ENCODE measurements around the gene MRPL14.
A peak's percentile ranks its signal among the peaks of the same experiment; 100 is the strongest.

The MRPL14 gene

DNA sequence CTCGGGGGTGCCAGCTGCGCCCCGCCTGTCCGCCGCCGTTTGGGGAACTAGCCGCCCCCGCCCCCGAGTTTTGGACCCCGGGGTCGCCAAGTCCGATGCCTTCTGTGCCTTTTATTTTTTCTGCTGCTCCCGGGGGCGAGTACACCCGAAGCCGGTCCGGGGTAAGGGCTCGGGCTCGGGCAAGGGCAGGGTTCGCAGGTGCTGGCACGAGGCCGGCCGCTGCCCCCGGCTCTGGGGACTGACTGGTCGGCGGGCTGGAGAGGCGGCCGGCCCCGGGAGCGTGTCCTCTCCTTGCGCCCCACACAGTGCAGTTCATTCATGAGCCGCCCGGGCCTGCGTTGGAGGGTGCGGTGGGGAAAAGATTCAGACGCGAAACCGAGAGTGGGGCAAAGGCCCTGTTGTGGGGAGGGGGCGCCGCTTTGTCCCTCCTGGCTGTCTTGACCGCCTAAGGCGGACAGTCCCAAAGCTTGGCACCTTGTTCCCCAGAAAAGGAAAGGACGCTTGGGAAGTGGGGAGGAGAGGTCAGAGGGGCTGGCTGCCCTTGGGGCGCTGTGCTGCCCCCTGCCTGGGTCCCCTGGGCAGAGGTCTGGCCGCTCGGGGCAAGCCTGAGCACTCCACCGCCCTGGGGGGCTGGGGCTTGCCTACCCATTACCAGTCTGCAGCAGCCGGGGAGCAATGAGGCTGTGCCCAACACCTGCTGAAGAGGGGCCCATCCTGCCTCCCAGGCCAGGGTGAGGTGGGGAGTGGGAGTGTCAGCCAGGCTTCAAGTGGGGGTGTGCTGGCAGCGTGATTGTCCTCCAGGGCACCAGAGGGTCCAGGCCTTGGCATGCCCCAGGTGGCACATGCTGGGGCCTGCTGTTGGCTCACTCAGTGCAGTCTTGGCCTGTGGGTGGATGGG, 1.0 kb upstream of the MRPL14 start:
- H3K27me3 ChIP-seq (replicated peaks; ENCODE audit: control insufficient read depth, insufficient read depth, low read length): no peaks in the 10 kb centered on the region
- peak overlapping the region; percentile 85 for H3K4me3 ChIP-seq (replicated peaks; ENCODE audit: low read depth, low read length)
- TF ChIP-seq, protein P1, sequence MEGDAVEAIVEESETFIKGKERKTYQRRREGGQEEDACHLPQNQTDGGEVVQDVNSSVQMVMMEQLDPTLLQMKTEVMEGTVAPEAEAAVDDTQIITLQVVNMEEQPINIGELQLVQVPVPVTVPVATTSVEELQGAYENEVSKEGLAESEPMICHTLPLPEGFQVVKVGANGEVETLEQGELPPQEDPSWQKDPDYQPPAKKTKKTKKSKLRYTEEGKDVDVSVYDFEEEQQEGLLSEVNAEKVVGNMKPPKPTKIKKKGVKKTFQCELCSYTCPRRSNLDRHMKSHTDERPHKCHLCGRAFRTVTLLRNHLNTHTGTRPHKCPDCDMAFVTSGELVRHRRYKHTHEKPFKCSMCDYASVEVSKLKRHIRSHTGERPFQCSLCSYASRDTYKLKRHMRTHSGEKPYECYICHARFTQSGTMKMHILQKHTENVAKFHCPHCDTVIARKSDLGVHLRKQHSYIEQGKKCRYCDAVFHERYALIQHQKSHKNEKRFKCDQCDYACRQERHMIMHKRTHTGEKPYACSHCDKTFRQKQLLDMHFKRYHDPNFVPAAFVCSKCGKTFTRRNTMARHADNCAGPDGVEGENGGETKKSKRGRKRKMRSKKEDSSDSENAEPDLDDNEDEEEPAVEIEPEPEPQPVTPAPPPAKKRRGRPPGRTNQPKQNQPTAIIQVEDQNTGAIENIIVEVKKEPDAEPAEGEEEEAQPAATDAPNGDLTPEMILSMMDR (IDR thresholded peaks at IDR 0.05; ENCODE audit: insufficient read depth, low read length, poor library complexity, severe bottlenecking): peak; percentile 17
- H3K36me3 ChIP-seq (ENCODE audit: control insufficient read depth, insufficient read depth, low read length): no peaks in the 10 kb centered on the region
- peak; percentile 44 for DNase-seq (ENCODE audit: extremely low read depth, insufficient read length)

DNA sequence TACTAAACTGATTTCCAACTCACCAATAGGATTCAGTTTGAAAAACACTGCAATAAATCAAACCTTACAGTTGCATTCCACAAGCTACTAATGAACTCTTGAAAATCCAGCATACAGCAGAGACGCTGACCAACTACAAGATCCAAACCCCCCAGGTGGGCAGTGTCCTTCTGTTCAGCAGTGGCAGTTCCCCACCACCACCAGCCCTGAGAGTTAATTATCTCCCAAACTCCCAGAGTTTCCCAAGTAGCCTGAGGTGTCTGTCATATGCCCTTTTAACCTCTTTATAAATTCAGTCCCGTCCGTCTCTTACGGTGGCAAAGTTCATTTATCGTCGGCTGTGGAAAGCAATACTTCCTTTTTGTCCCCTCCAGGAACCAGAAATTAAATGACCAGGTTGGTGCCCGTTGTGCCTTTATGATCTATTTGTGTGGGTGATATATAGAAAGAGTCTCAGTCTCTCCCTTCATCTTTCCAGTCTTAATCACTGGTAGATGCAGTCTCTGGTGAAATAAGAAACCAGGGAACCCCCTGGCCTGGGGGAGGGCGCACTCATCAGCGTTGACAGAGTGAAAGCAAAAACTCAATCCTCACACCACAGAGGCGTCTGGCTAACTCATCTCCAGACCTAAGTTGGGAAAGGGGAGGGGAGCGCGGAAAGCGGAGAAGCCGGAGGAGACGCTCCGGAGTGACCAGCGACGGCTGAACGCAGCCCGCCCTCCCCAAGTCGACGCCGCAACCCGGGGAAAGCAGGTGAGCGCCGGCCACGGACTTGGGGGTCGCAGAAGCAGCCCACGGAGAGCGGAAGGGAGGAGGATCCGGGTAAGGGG, 717 bp downstream of the MRPL14 start:
- TF ChIP-seq, protein P1 (IDR thresholded peaks at IDR 0.05; ENCODE audit: insufficient read depth, low read length, poor library complexity, severe bottlenecking): no peak
- Histone ChIP-seq H3K27me3 (replicated peaks; ENCODE audit: control insufficient read depth, insufficient read depth, low read length) (no peaks in the 10 kb centered on the region), H3K36me3 (ENCODE audit: control insufficient read depth, insufficient read depth, low read length) (no peaks in the 10 kb centered on the region), H3K4me3 (replicated peaks; ENCODE audit: low read depth, low read length) (peak overlapping the region; percentile 90)
- DNase-seq (ENCODE audit: extremely low read depth, insufficient read length): peak; percentile 60

DNA sequence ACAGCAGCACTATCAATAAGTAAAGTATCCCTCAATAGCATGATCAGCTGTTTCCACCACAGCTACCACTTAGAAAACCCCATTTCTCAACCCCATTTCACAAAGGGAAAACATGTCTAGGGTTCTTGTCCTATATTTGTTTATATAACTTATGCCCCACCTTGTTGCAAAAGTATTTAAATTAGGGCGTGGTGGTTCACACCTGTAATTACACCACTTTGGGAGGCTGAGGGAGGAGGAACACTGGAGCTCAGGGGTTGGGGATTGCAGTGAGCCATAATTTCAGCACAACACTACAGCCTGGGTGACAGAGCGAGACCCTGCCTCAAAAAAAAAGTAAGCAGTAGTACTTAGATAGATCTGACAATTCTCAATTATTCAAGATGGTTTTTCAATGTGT, 3.7 kb downstream of the MRPL14 start:
- H3K4me3 ChIP-seq (replicated peaks; ENCODE audit: low read depth, low read length): no peak overlapping the region
- TF ChIP-seq, protein P1 (IDR thresholded peaks at IDR 0.05; ENCODE audit: insufficient read depth, low read length, poor library complexity, severe bottlenecking): no peak
- H3K36me3 ChIP-seq (ENCODE audit: control insufficient read depth, insufficient read depth, low read length): no peaks in the 10 kb centered on the region; the same call in none of the 2 replicates
- no peak for DNase-seq (ENCODE audit: extremely low read depth, insufficient read length)
- no peaks in the 10 kb centered on the region for H3K27me3 ChIP-seq (replicated peaks; ENCODE audit: control insufficient read depth, insufficient read depth, low read length)

DNA sequence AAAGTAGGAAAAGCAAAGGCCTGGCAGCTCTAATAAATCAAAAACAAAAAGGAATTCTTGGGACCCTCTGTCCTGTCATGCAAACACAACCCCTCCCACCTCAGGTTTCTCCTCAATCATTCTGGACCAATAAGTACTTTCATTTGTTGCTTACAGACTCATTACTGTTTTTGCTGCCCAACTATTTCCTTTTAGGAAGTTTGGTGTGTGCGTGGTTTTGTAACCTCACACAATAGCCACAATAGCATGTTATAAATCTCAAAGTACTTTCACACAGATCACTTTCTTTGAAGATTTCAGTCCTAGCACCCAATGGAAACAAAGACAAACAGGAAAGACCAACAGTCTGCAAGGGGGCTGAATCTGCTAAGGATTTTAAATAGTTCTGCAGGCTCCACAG, 4.5 kb downstream of the MRPL14 start:
- Histone ChIP-seq H3K36me3 (ENCODE audit: control insufficient read depth, insufficient read depth, low read length) (no peaks in the 10 kb centered on the region; the same call in none of the 2 replicates), H3K4me3 (replicated peaks; ENCODE audit: low read depth, low read length) (no peak overlapping the region)
- no peak for DNase-seq (ENCODE audit: extremely low read depth, insufficient read length)

DNA sequence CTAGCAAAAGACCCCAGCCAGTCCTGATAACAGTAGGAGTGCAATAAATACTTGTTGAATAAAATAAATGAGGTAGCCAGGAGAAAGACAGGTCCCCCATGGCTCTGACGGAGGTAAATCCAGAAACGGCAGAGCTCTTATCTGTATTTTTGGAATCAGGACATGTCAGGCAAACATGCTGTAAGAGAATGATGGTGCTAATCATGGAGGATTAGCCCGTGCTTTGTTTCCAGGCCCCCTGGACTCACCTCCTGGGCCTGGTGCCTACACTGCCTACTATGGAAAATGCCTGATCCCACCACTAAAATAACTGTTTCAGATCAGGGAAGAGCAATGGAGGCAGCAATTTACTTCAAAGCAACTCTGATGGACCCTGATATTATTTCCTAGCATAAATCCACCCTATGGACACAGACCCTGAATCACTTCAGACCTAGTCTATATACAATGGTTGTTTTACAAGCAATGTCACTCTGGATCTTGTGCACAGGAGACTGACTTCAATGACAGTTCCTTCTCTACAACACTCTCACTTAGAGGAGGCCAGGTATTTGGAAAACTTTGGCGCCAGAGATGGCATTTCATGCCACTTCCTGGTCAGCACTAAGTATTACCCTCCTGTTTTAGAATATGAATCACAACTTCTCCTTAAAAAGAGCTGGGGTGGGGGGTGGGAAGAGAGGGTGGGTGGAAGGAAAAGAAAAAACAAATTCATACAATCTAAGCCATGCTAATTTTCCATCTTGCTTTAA, 6.4 kb downstream of the MRPL14 start:
- Histone ChIP-seq H3K27me3 (replicated peaks; ENCODE audit: control insufficient read depth, insufficient read depth, low read length) (no peaks in the 10 kb centered on the region), H3K4me3 (replicated peaks; ENCODE audit: low read depth, low read length) (no peak overlapping the region), H3K36me3 (ENCODE audit: control insufficient read depth, insufficient read depth, low read length) (no peaks in the 10 kb centered on the region; the same call in none of the 2 replicates)
- TF ChIP-seq, protein P1 (IDR thresholded peaks at IDR 0.05; ENCODE audit: insufficient read depth, low read length, poor library complexity, severe bottlenecking): no peak
- no peak for DNase-seq (ENCODE audit: extremely low read depth, insufficient read length)

More for the DNA sequence above, 4.5 kb downstream of the MRPL14 start:
- H3K27me3 ChIP-seq (replicated peaks; ENCODE audit: control insufficient read depth, insufficient read depth, low read length): no peaks in the 10 kb centered on the region
- TF ChIP-seq, protein P1 (IDR thresholded peaks at IDR 0.05; ENCODE audit: insufficient read depth, low read length, poor library complexity, severe bottlenecking): no peak

Measured in GM06990 (cell line).